Endothelial cell of umbilical vein (primary cell): ENCODE measurements around the gene NRG3. TPM values are rescaled to one million over a fixed set of nuclear protein-coding genes. Genes with fewer than 3 reads are reported as not detected.

Experiments
- BruUV-seq: library from RNA; stranded (reverse); fragments of 400-500 nt; replicated peaks from 2 replicates; lab custom pipeline; 2021; lab: Mats Ljungman, UMichigan
- CTCF ChIA-PET: fragments of 300-600, 350-600 bp; sonication (Branson Sonifier 250); formaldehyde crosslinking; loops from one replicate; lab custom pipeline; 2021; ENCODE audit warnings: antibody characterized with exemption, inconsistent platforms; lab: Charles Lee
- POLR2A ChIA-PET: fragments of 300-600, 350-600 bp; sonication (Branson Sonifier 250); formaldehyde crosslinking; loops from one replicate; lab custom pipeline; 2021; ENCODE audit warnings: antibody characterized with exemption, inconsistent platforms; lab: Charles Lee
- DNase-seq: peaks from one replicate; pipeline ENCODE4 v3.0.0-alpha.2; 2011; ENCODE audit warnings: low read depth, low spot score
- FAIRE-seq: peaks from 2 replicates; lab custom pipeline; 2011; peaks lifted over from hg19 to GRCh38; lab: Jason Lieb, UNC
- H2AFZ ChIP-seq: 2 replicates; pipeline ENCODE4 v1.6.0; 2012; ENCODE audit warnings: low read depth, low read length, control low read depth, inconsistent platforms
- H3K27ac ChIP-seq: 2 replicates; pipeline ENCODE4 v1.5.1; 2011; ENCODE audit warnings: low read depth, mild to moderate bottlenecking, control low read depth, low read length, moderate library complexity; ENCODE audit not compliant: insufficient read depth
- H3K27me3 ChIP-seq, 2 experiments: 2 replicates each; pipeline versions ENCODE4 v1.6.0 to v1.6.1; 2011; ENCODE audit warnings: low read length in 2 of 2, mixed read lengths in 1 of 2; ENCODE audit not compliant: control insufficient read depth in 2 of 2, insufficient read depth in 2 of 2
- H3K36me3 ChIP-seq, 2 experiments: 2 replicates in 1 of 2; 3 replicates in 1 of 2; pipeline ENCODE4 v1.5.1; 2011; ENCODE audit warnings: low read length in 2 of 2, mild to moderate bottlenecking in 1 of 2, moderate library complexity in 1 of 2; ENCODE audit not compliant: control insufficient read depth in 2 of 2, insufficient read depth in 2 of 2; ENCODE audit errors: extremely low read depth in 1 of 2
- H3K4me1 ChIP-seq: 3 replicates; pipeline ENCODE4 v1.5.1; 2011; ENCODE audit warnings: mild to moderate bottlenecking, low read length; ENCODE audit not compliant: control insufficient read depth, insufficient read depth; ENCODE audit errors: extremely low read depth
- H3K4me2 ChIP-seq: 2 replicates; pipeline ENCODE4 v1.6.1; 2011; ENCODE audit warnings: low read length, control low read depth, mixed read lengths; ENCODE audit not compliant: insufficient read depth
- H3K4me3 ChIP-seq, 3 experiments: fragments of 200-600 bp in 1 of 3; sonication (generic), shearing (Covaris generic) in 1 of 3; replicated peaks in 1 of 3; 2 replicates each; pipeline ENCODE4 v1.5.1; 2011 to 2016; ENCODE audit warnings: control low read depth in 3 of 3, low read length in 3 of 3, mild to moderate bottlenecking in 2 of 3, inconsistent platforms in 1 of 3, low read depth in 1 of 3, moderate library complexity in 1 of 3; ENCODE audit not compliant: insufficient read depth in 1 of 3
- H3K79me2 ChIP-seq: 2 replicates; pipeline ENCODE4 v1.6.0; 2012; ENCODE audit warnings: low read length, inconsistent platforms; ENCODE audit not compliant: control insufficient read depth, insufficient read depth
- H3K9ac ChIP-seq: replicated peaks from 2 replicates; pipeline ENCODE3; 2011; ENCODE audit warnings: low read length, control low read depth; ENCODE audit not compliant: insufficient read depth; ENCODE audit errors: extremely low read depth
- H3K9me1 ChIP-seq: replicated peaks from 3 replicates; pipeline ENCODE4 v1.6.0; 2011; ENCODE audit warnings: mild to moderate bottlenecking, low read length; ENCODE audit not compliant: control insufficient read depth, insufficient read depth; ENCODE audit errors: extremely low read depth
- H3K9me3 ChIP-seq: replicated peaks from 2 replicates; pipeline ENCODE4 v1.5.1; 2012; ENCODE audit warnings: low read length, inconsistent platforms; ENCODE audit not compliant: control insufficient read depth, insufficient read depth
- H4K20me1 ChIP-seq: replicated peaks from 2 replicates; pipeline ENCODE3; 2011; ENCODE audit warnings: mild to moderate bottlenecking, low read length; ENCODE audit not compliant: control insufficient read depth, insufficient read depth; ENCODE audit errors: extremely low read depth
- CTCF ChIP-seq, 2 donors: IDR thresholded peaks; 1 replicate in 1 of 2; 2 replicates in 1 of 2; pipeline ENCODE4 v1.5.1; 2011; ENCODE audit warnings: low read length in 2 of 2, mild to moderate bottlenecking in 2 of 2, moderate library complexity in 2 of 2, control low read depth in 1 of 2, inconsistent platforms in 1 of 2, low read depth in 1 of 2; ENCODE audit not compliant: insufficient read depth in 1 of 2; ENCODE audit errors: extremely low read depth in 1 of 2
- EZH2 ChIP-seq: IDR thresholded peaks from 2 replicates; pipeline ENCODE4 v1.6.1; 2012; ENCODE audit warnings: borderline replicate concordance, low read depth, mild to moderate bottlenecking, moderate library complexity, low read length, inconsistent platforms; ENCODE audit not compliant: severe bottlenecking
- FOS ChIP-seq: IDR thresholded peaks from 2 replicates; pipeline ENCODE4 v1.6.1; 2011; ENCODE audit warnings: mild to moderate bottlenecking, low read length, moderate library complexity, borderline replicate concordance; ENCODE audit not compliant: insufficient read depth
- GATA2 ChIP-seq: IDR thresholded peaks from 2 replicates; pipeline ENCODE4 v1.7.0; 2011; ENCODE audit warnings: low read depth, mild to moderate bottlenecking, moderate library complexity, mixed read lengths, low read length; ENCODE audit not compliant: insufficient read length, insufficient read depth
- JUN ChIP-seq: IDR thresholded peaks from 2 replicates; pipeline ENCODE4 v1.6.1; 2011; ENCODE audit warnings: borderline replicate concordance, low read depth; ENCODE audit not compliant: insufficient read length, insufficient read depth
- MYC ChIP-seq: IDR thresholded peaks from one replicate; pipeline ENCODE4 v1.6.1; 2011; ENCODE audit warnings: mild to moderate bottlenecking, low read depth, low read length
- POLR2A ChIP-seq: IDR thresholded peaks from 2 replicates; pipeline ENCODE4 v1.6.1; 2012; ENCODE audit warnings: low read depth, mild to moderate bottlenecking, control low read depth, low read length
- POLR2AphosphoS5 ChIP-seq: IDR thresholded peaks from 2 replicates; pipeline ENCODE4 v1.6.1; 2012; ENCODE audit warnings: low read depth, mild to moderate bottlenecking, control low read depth, low read length, moderate library complexity; ENCODE audit not compliant: insufficient read depth
- dilution Hi-C: fragments of 300-500 bp; cut with MboI; formaldehyde crosslinking; loops from one replicate; pipeline ENCODE4 v1.15.0; 2019; ENCODE audit warnings: low sequenced_read_pairs; ENCODE audit not compliant: extremely low pct_ligation_motif_present
- intact Hi-C: fragments of 100-400 bp; cut with micrococcal nuclease; formaldehyde crosslinking; loops from one replicate; pipeline ENCODE4 v1.10.0; 2022
- polyA plus RNA-seq, 4 experiments: library from polyadenylated mRNA; depleted of rRNA in 3 of 4; stranded (reverse) in 3 of 4; unstranded in 1 of 4; fragments of >200 nt; gene quantifications; 2 replicates each; pipeline versions ENCODE4 v1.2.1 to v1.2.3, GENCODE V29; 2011 to 2012; ENCODE audit warnings: missing spikeins in 1 of 4
- total RNA-seq: library from RNA; stranded (reverse); gene quantifications from 2 replicates; pipeline ENCODE4 v1.2.3, GENCODE V29; 2021
- TF ChIP-seq, protein P1 (sequence below): IDR thresholded peaks from 2 replicates; pipeline ENCODE4 v1.6.1; 2011; ENCODE audit not compliant: insufficient read depth, insufficient read length

The NRG3 gene
- total and polyA plus RNA-seq, 2 donors (not counting 3 experiments of a cell fraction or from before 2014, with no cell fraction given): 1.9 to 3.9 TPM

GRCh38 chr10:81917666-81918065 lies 42.7 kb downstream of the NRG3 start:
- H3K36me3 ChIP-seq: no peaks in the 10 kb centered on the region

DNA sequence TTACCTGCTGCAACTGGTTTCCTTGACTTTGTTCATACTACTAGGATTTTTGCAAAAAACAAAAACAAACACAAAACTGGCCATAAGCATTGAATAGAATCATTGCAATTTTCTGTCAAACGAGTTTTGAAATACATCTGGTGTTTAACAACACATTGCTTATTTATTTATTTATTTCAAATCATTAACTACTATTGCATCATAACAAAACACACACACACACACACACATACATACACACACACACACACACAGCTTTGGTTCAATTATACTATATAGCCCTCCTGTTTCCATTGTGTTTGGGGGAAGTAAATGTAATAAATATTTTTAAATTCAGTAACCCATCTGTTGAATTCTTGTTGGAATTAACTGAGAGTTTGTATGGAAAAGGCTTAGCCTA lies 43.8 kb downstream of the NRG3 start:
- DNase-seq: no peak
- Histone ChIP-seq H3K4me2 (no peak overlapping the region), H3K79me2 (no peaks in the 10 kb centered on the region), H3K4me3 (no peak overlapping the region), H3K27me3 (no peaks in the 10 kb centered on the region), H3K4me1 (peaks cover 2% of the 10 kb centered on the region), H3K36me3 (no peaks in the 10 kb centered on the region), H3K27ac (no peak overlapping the region), H2AFZ (no peak overlapping the region), H3K9me3 (no peaks in the 10 kb centered on the region), H3K9me1 (no peaks in the 10 kb centered on the region), H4K20me1 (no peaks in the 10 kb centered on the region), H3K9ac (no peak overlapping the region)
- CTCF ChIA-PET: no interaction called here
- POLR2A ChIA-PET: no interaction called here
- intact Hi-C loops: no loop called here
- TF ChIP-seq, protein P1, sequence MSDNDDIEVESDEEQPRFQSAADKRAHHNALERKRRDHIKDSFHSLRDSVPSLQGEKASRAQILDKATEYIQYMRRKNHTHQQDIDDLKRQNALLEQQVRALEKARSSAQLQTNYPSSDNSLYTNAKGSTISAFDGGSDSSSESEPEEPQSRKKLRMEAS: no peak
- TF ChIP-seq POLR2A: no peak
- TF ChIP-seq JUN: no peak
- no peak for TF ChIP-seq CTCF (IDR thresholded peaks at IDR 0.05; ENCODE audit: extremely low read depth in 1 of 2, insufficient read depth in 1 of 2, low read depth in 1 of 2, low read length in 2 of 2)
- TF ChIP-seq FOS: no peak
- TF ChIP-seq MYC: no peak
- TF ChIP-seq POLR2AphosphoS5: no peak
- no peak for TF ChIP-seq GATA2
- TF ChIP-seq EZH2: no peak
- BruUV-seq: no TSS peak
- dilution Hi-C loops: no loop called here
- no peak for FAIRE-seq

More at GRCh38 chr10:81917666-81918065, 42.7 kb downstream of the NRG3 start:
- Histone ChIP-seq H3K79me2 (no peaks in the 10 kb centered on the region), H3K9me1 (no peaks in the 10 kb centered on the region), H3K27me3 (no peaks in the 10 kb centered on the region), H3K4me1 (peaks cover 2% of the 10 kb centered on the region), H4K20me1 (no peaks in the 10 kb centered on the region), H2AFZ (no peak overlapping the region), H3K9ac (no peak overlapping the region), H3K4me3 (no peak overlapping the region), H3K4me2 (no peak overlapping the region), H3K9me3 (no peaks in the 10 kb centered on the region), H3K27ac (no peak overlapping the region)
- POLR2A ChIA-PET: no interaction called here
- FAIRE-seq (no peak), DNase-seq (no peak)
- intact Hi-C loops: no loop called here
- dilution Hi-C loops: no loop called here
- BruUV-seq: no TSS peak
- TF ChIP-seq FOS (no peak), POLR2AphosphoS5 (no peak), CTCF (IDR thresholded peaks at IDR 0.05; ENCODE audit: extremely low read depth in 1 of 2, insufficient read depth in 1 of 2, low read depth in 1 of 2, low read length in 2 of 2) (no peak)
- CTCF ChIA-PET: no interaction called here
